Activated naive CD4-positive, alpha-beta T cell treated with anti-CD3 and anti-CD28 coated beads, Interleukin-2, amount 50 U/mL, for 24 hours (primary cell): ENCODE results near the gene PAQR3.

ENCODE experiments used
- H3K27ac Mint-ChIP-seq: one replicate; pipeline ENCODE4 v1.8.0; 2021; ENCODE audit warnings: mild to moderate bottlenecking, mixed read lengths
- H3K27me3 Mint-ChIP-seq: one replicate; pipeline ENCODE4 v1.8.0; 2021; ENCODE audit warnings: mixed read lengths
- H3K36me3 Mint-ChIP-seq: one replicate; pipeline ENCODE4 v1.8.0; 2021; ENCODE audit warnings: mixed read lengths
- H3K4me1 Mint-ChIP-seq: one replicate; pipeline ENCODE4 v1.8.0; 2021; ENCODE audit warnings: mixed read lengths
- H3K4me3 Mint-ChIP-seq: one replicate; pipeline ENCODE4 v1.8.0; 2021; ENCODE audit warnings: mild to moderate bottlenecking, mixed read lengths
- H3K9me3 Mint-ChIP-seq: one replicate; pipeline ENCODE4 v1.8.0; 2021; ENCODE audit warnings: mixed read lengths

PAQR3 gene

GRCh38 chr4:78938868-78939666 is at the start of gene PAQR3:
Gene PAQR3 (minus strand): TSS chr4:78939438. CDS start chr4:78939224, 214 bp downstream.
- Mint-ChIP-seq H3K36me3 (peaks cover 5% of the 10 kb centered on the region), H3K4me1 (peaks cover 44% of the 10 kb centered on the region), H3K27me3 (peaks cover 3% of the 10 kb centered on the region), H3K27ac (peak within 1 kb of the TSS; percentile 77), H3K4me3 (peak within 1 kb of the TSS; percentile 97), H3K9me3 (no peaks in the 10 kb centered on the region)

GRCh38 chr4:78987683-78988082 is 48.4 kb upstream of the PAQR3 start:
- no peaks in the 10 kb centered on the region for H3K4me1 Mint-ChIP-seq
- H3K27ac Mint-ChIP-seq, result no peak overlapping the region
- peaks cover 2% of the 10 kb centered on the region for H3K36me3 Mint-ChIP-seq
- H3K27me3 Mint-ChIP-seq, result peaks cover 8% of the 10 kb centered on the region
- H3K4me3 Mint-ChIP-seq, result no peak overlapping the region
- H3K9me3 Mint-ChIP-seq, result no peaks in the 10 kb centered on the region

- Mint-ChIP-seq H3K9me3 (no peaks in the 10 kb centered on the region), H3K27me3 (peaks cover 6% of the 10 kb centered on the region), H3K27ac (no peak overlapping the region), H3K4me1 (no peaks in the 10 kb centered on the region), H3K36me3 (peaks cover 2% of the 10 kb centered on the region), H3K4me3 (no peak overlapping the region)
Observed at GRCh38 chr4:78984593-78984992, 45.4 kb upstream of the PAQR3 start.

GRCh38 chr4:78975865-78976264 is 36.6 kb upstream of the PAQR3 start:
- Mint-ChIP-seq H3K4me3 (no peak overlapping the region), H3K36me3 (no peaks in the 10 kb centered on the region), H3K27ac (no peak overlapping the region), H3K27me3 (peaks cover under 1% of the 10 kb centered on the region), H3K9me3 (no peaks in the 10 kb centered on the region), H3K4me1 (no peaks in the 10 kb centered on the region)

GRCh38 chr4:78971776-78972175 is 32.5 kb upstream of the PAQR3 start:
- Mint-ChIP-seq H3K4me3 (no peak overlapping the region), H3K9me3 (no peaks in the 10 kb centered on the region), H3K4me1 (no peaks in the 10 kb centered on the region), H3K27me3 (no peaks in the 10 kb centered on the region), H3K36me3 (no peaks in the 10 kb centered on the region), H3K27ac (no peak overlapping the region)

- Mint-ChIP-seq H3K9me3 (no peaks in the 10 kb centered on the region), H3K27ac (no peak overlapping the region), H3K4me1 (no peaks in the 10 kb centered on the region), H3K27me3 (no peaks in the 10 kb centered on the region), H3K36me3 (no peaks in the 10 kb centered on the region), H3K4me3 (no peak overlapping the region)
Observed at GRCh38 chr4:78971326-78971725, 32.1 kb upstream of the PAQR3 start.

GRCh38 chr4:78962597-78963115 is 23.4 kb upstream of the PAQR3 start:
- Mint-ChIP-seq H3K4me1 (no peaks in the 10 kb centered on the region), H3K36me3 (no peaks in the 10 kb centered on the region), H3K27ac (no peak overlapping the region), H3K4me3 (no peak overlapping the region), H3K9me3 (no peaks in the 10 kb centered on the region), H3K27me3 (no peaks in the 10 kb centered on the region)

GRCh38 chr4:78960926-78961325 is 21.7 kb upstream of the PAQR3 start:
- Mint-ChIP-seq H3K27ac (no peak overlapping the region), H3K4me3 (no peak overlapping the region), H3K9me3 (no peaks in the 10 kb centered on the region), H3K27me3 (peaks cover 2% of the 10 kb centered on the region), H3K4me1 (no peaks in the 10 kb centered on the region), H3K36me3 (no peaks in the 10 kb centered on the region)

- no peaks in the 10 kb centered on the region for H3K36me3 Mint-ChIP-seq
- H3K4me1 Mint-ChIP-seq, result no peaks in the 10 kb centered on the region
- peaks cover 2% of the 10 kb centered on the region for H3K27me3 Mint-ChIP-seq
- no peaks in the 10 kb centered on the region for H3K9me3 Mint-ChIP-seq
- no peak overlapping the region for H3K27ac Mint-ChIP-seq
- H3K4me3 Mint-ChIP-seq, result no peak overlapping the region
Observed at GRCh38 chr4:78956975-78957374, 17.7 kb upstream of the PAQR3 start.

GRCh38 chr4:78953769-78954666 is 14.8 kb upstream of the PAQR3 start:
- peaks cover 4% of the 10 kb centered on the region for H3K27me3 Mint-ChIP-seq
- no peak overlapping the region for H3K27ac Mint-ChIP-seq
- no peak overlapping the region for H3K4me3 Mint-ChIP-seq
- H3K9me3 Mint-ChIP-seq, result no peaks in the 10 kb centered on the region
- H3K36me3 Mint-ChIP-seq, result no peaks in the 10 kb centered on the region
- no peaks in the 10 kb centered on the region for H3K4me1 Mint-ChIP-seq

- no peak overlapping the region for H3K27ac Mint-ChIP-seq
- H3K4me3 Mint-ChIP-seq, result no peak overlapping the region
- no peaks in the 10 kb centered on the region for H3K36me3 Mint-ChIP-seq
Observed at GRCh38 chr4:78953231-78953630, 14.0 kb upstream of the PAQR3 start.

GRCh38 chr4:78951862-78952472 is 12.7 kb upstream of the PAQR3 start:
- Mint-ChIP-seq H3K36me3 (no peaks in the 10 kb centered on the region), H3K9me3 (no peaks in the 10 kb centered on the region), H3K27me3 (peaks cover 10% of the 10 kb centered on the region), H3K27ac (no peak overlapping the region), H3K4me3 (no peak overlapping the region), H3K4me1 (no peaks in the 10 kb centered on the region)

More at GRCh38 chr4:78953231-78953630, 14.0 kb upstream of the PAQR3 start:
- Mint-ChIP-seq H3K4me1 (no peaks in the 10 kb centered on the region), H3K27me3 (peaks cover 5% of the 10 kb centered on the region), H3K9me3 (no peaks in the 10 kb centered on the region)

GRCh38 chr4:78949735-78950134 is 10.5 kb upstream of the PAQR3 start:
- H3K9me3 Mint-ChIP-seq, result no peaks in the 10 kb centered on the region
- no peaks in the 10 kb centered on the region for H3K4me1 Mint-ChIP-seq
- H3K36me3 Mint-ChIP-seq, result no peaks in the 10 kb centered on the region
- no peak overlapping the region for H3K27ac Mint-ChIP-seq
- H3K27me3 Mint-ChIP-seq, result peaks cover 10% of the 10 kb centered on the region
- no peak overlapping the region for H3K4me3 Mint-ChIP-seq

- H3K9me3 Mint-ChIP-seq, result no peaks in the 10 kb centered on the region
- H3K4me1 Mint-ChIP-seq, result no peaks in the 10 kb centered on the region
- no peak overlapping the region for H3K4me3 Mint-ChIP-seq
- H3K36me3 Mint-ChIP-seq, result no peaks in the 10 kb centered on the region
- H3K27ac Mint-ChIP-seq, result no peak overlapping the region
- H3K27me3 Mint-ChIP-seq, result peaks cover 12% of the 10 kb centered on the region
Observed at GRCh38 chr4:78945651-78946179, 6.5 kb upstream of the PAQR3 start.

- Mint-ChIP-seq H3K27ac (no peak overlapping the region), H3K27me3 (peaks cover 12% of the 10 kb centered on the region), H3K4me1 (peaks cover 8% of the 10 kb centered on the region), H3K36me3 (no peaks in the 10 kb centered on the region), H3K9me3 (no peaks in the 10 kb centered on the region), H3K4me3 (no peak overlapping the region)
Observed at GRCh38 chr4:78944381-78944780, 5.1 kb upstream of the PAQR3 start.
